Measurements from ENCODE around the gene PLXNB3.
"Not testable (repeated sequence)": the region's sequence is repeated elsewhere in the genome, so short reads cannot be mapped to it uniquely, and the experiment has no call there.

Gene PLXNB3

DNA sequence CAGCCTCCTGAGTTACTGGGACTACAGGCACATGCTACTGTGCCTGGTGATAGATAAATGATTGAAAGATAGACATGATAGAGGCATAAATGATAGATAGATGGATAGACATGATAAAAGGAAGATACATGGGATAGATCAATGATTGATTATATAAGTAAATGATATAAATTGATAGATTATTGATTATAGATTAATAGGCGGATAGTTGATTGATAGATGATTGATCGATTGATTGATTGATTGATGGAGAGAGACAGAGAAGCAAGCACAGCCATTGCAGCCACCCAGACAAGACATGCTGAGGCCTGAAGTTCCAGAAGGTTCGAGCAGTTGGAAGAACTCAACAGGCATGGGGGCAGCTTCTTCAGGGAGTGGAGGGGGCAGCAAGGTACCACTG lies 17.7 kb upstream of the PLXNB3 start:
- TF ChIP-seq, protein P1, sequence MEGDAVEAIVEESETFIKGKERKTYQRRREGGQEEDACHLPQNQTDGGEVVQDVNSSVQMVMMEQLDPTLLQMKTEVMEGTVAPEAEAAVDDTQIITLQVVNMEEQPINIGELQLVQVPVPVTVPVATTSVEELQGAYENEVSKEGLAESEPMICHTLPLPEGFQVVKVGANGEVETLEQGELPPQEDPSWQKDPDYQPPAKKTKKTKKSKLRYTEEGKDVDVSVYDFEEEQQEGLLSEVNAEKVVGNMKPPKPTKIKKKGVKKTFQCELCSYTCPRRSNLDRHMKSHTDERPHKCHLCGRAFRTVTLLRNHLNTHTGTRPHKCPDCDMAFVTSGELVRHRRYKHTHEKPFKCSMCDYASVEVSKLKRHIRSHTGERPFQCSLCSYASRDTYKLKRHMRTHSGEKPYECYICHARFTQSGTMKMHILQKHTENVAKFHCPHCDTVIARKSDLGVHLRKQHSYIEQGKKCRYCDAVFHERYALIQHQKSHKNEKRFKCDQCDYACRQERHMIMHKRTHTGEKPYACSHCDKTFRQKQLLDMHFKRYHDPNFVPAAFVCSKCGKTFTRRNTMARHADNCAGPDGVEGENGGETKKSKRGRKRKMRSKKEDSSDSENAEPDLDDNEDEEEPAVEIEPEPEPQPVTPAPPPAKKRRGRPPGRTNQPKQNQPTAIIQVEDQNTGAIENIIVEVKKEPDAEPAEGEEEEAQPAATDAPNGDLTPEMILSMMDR (IDR thresholded peaks at IDR 0.05; ENCODE audit: insufficient read depth, low read depth, low read length, missing control alignments) = no peak
- DNase-seq (ENCODE audit: low read depth) = no peak
- no peak overlapping the region for H3K4me3 ChIP-seq (ENCODE audit: low read length)

DNA sequence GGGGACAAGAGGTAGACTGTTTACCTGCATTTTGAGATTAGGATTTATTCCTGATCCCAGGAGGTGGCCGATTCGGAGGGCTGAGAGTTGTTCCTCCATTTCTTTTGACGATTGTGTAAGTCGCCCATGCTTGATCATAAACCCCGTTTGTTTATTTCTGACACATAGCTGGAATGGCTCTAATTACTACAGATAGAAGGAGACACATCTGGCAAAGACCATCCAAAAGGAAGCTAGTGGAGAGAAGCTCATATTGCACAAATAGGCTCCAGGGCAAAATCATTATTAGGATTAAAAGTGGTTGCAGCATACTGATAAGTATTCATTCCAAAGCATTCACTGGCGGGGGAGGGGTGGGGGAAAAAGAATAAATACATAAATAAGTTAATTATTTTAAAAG lies 17.1 kb upstream of the PLXNB3 start:
- not testable (repeated sequence) for DNase-seq (ENCODE audit: low read depth); H3K4me3 ChIP-seq (ENCODE audit: low read length)

DNA sequence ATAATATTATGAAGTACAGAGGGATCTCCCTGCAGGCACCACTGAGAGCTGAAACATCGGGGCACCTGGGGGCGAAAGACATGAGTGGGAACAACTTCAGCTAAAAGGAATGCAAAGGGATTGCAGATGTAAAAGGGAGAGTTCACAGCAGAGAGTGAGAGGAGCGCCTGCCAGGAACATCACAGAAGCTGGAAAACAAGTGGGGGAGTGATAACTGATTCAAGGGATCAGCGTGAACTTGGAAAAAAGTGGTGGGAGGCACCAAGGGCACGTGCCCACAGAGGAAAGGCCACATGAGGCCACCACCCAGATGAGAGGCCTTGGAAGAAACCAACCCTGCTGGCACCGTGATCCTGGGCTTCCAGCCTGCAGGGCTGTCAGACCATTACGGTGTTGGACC lies 15.0 kb upstream of the PLXNB3 start:
- not testable (repeated sequence) for DNase-seq (ENCODE audit: low read depth); H3K4me3 ChIP-seq (ENCODE audit: low read length)

DNA sequence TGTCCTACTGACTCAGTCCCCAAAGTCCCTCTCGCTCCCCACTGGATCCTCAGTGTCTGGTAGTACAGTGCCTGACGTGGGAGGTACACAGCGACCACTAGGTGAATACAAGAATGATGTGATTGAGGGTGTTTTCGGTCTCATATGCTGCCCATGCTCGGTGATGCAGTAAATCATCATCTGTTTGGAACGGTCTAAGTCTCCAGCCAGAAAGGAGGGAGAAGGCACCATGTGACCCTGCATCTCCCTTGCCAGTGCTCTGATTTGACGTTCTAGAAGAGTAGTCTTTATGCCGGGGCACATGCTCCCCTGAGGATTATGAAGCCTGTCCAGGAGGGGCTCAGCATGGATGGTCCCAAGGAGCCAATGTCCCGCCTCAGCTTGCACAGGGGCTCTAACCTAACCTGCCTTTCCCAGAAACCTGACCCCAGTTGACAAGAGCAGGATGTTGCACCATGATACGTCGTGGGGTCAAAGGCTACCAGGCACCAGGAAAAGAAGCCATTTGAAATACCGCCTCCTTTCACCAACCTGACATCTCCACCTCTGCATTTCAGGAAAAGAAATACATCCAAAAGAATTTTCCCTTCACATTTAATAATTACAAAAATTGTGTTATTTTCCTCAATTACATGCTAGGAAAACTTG lies 13.8 kb upstream of the PLXNB3 start:
- no peak overlapping the region for H3K4me3 ChIP-seq (ENCODE audit: low read length)
- TF ChIP-seq, protein P1 (IDR thresholded peaks at IDR 0.05; ENCODE audit: insufficient read depth, low read depth, low read length, missing control alignments) = no peak
- no peak for DNase-seq (ENCODE audit: low read depth)

DNA sequence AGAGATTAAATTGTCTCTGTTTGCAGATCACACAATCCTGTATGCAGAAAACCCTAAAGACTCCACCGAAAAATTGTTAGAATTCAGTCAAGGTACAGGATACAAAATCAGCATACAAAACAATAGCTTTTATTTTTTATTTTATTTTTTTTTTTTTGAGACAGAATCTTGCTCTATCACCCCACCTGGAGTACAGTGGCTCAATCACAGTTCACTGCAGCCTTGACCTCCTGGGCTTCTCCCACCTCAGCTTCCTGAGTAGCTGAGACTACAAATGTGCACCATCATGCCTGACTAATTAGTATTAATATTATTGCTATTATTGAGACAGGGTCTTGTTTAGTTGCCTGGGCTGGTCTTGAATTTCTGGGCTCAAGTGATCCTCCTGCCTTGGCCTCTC lies 8.9 kb upstream of the PLXNB3 start:
- H3K4me3 ChIP-seq (ENCODE audit: low read length) = no peak overlapping the region
- no peak for DNase-seq (ENCODE audit: low read depth)
- TF ChIP-seq, protein P1 (IDR thresholded peaks at IDR 0.05; ENCODE audit: insufficient read depth, low read depth, low read length, missing control alignments) = no peak

DNA sequence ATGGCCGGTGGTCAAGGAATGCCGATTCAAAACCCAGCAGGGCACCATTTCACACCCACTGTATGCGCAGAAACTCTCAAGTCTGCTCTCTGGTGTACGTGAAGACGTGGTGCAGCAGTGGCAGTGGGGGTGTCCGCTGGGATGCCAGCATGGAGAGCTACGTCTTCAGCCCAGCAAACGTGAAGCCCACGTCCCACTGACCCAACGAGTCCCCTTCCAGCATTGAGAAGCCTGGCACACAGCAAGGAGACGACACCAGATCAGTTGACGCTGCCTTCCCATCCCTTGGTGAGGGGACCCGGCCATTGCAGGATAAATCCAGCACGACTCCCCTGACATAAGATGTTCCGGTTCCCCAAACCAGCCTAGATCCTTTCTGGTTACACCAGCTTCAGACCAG lies 2.2 kb upstream of the PLXNB3 start:
- no peak for DNase-seq (ENCODE audit: low read depth)
- no peak overlapping the region for H3K4me3 ChIP-seq (ENCODE audit: low read length)
- TF ChIP-seq, protein P1 (IDR thresholded peaks at IDR 0.05; ENCODE audit: insufficient read depth, low read depth, low read length, missing control alignments) = no peak

DNA sequence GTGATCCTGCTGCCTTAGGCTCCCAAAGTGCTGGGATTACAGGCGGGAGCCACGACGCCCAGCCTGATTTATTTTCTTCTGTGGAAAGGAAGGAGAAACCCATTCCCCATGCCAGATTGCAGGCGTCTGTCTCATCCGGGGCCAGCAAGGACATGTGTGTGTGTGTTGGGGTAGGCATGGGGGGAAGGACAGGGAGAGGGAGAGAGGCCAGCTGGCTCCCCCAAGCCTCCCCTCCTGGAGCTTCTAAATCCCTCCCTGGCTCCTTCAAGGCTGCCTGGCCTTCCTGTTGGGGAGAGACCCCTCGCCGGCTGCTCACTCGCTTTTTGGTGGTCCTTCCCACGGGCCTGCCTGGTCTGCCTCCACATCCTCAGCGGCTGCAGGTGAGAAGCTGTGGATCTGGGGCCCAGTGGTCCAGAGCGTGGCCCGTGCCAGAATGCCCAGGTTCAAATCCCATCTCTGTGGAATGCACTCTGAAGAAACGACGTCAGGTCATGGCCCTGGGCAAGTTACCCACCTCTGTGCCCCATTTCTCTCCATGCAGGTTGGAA lies 1.3 kb upstream of the PLXNB3 start:
- no peak for DNase-seq (ENCODE audit: low read depth)
- TF ChIP-seq, protein P1 (IDR thresholded peaks at IDR 0.05; ENCODE audit: insufficient read depth, low read depth, low read length, missing control alignments) = no peak

DNA sequence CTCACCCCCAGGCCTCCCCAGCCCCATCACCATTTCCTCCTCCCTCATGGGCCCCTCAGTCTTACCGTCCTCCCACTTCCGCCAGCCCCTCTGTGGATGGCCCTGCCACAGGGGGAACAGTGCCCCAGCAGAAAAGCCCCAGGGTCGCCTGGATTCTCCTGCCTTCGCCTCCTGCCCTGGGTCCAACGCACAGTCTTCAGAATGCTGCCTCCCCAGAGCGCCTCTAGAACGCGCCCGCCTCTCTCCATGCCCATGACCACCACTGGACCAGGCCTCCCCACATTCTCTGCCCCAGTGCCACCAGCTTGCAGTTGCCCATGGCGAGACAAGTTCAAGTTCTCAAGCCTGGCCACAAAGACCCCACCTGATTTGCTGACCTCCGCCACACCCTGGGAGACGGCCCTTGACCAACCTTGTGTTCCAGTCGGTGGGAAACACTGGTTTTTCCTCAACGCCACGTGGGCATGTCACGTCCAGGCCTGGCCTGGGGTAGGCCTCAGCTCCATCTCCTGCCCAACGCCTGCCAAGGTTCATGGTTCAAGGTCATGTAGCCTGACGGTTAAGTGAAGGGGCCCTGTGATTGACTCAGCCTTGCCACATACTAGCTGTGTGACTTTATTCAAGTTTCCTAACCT lies 634 bp upstream of the PLXNB3 start:
- H3K4me3 ChIP-seq (ENCODE audit: low read length) = no peak overlapping the region
- TF ChIP-seq, protein P1 (IDR thresholded peaks at IDR 0.05; ENCODE audit: insufficient read depth, low read depth, low read length, missing control alignments) = no peak
- DNase-seq (ENCODE audit: low read depth) = no peak

More for the DNA sequence above, 1.3 kb upstream of the PLXNB3 start:
- H3K4me3 ChIP-seq (ENCODE audit: low read length) = no peak overlapping the region

Measured in epithelial cell of esophagus (primary cell).